Upper lobe of left lung (tissue), 6 donors: ENCODE results near the gene RPL35. TPM values are rescaled to one million over a fixed set of nuclear protein-coding genes. Genes with fewer than 3 reads are reported as not detected.

Experiments used
- ATAC-seq, 2 donors: fragments of 200-7000 bp; cut with Tn5 transposase; one replicate each; pipeline ENCODE4 v1.9.1; 2022; ENCODE audit warnings: mild to moderate bottlenecking in 2 of 2, moderate library complexity in 2 of 2; ENCODE audit not compliant: low FRiP score in 2 of 2
- DNase-seq, 2 donors: peaks; one replicate each; pipeline ENCODE4 v3.0.0-alpha.2; 2019 to 2020
- H3K27ac ChIP-seq, 4 donors: fragments of 200-600 bp; sonication (generic); one replicate each; pipeline ENCODE4 v1.5.1; 2016 to 2019
- H3K27me3 ChIP-seq, 4 donors: fragments of 200-600 bp; sonication (generic); one replicate each; pipeline ENCODE4 v1.5.1; 2017 to 2019
- H3K36me3 ChIP-seq, 4 donors: fragments of 200-600 bp; sonication (generic); one replicate each; pipeline ENCODE4 v1.5.1; 2016 to 2019
- H3K4me1 ChIP-seq, 4 donors: fragments of 200-600 bp; sonication (generic); one replicate each; pipeline ENCODE4 v1.5.1; 2018 to 2019
- H3K4me3 ChIP-seq, 4 donors: fragments of 200-600 bp; sonication (generic); one replicate each; pipeline ENCODE4 v1.5.1; 2017 to 2019; ENCODE audit warnings: mild to moderate bottlenecking in 2 of 4, moderate library complexity in 1 of 4
- H3K9me3 ChIP-seq, 4 donors: fragments of 200-600 bp; sonication (generic); one replicate each; pipeline ENCODE4 v1.5.1; 2018 to 2019
- CTCF ChIP-seq, 6 experiments: fragments of 450-650 bp in 4 of 6; fragments of 200-600 bp in 2 of 6; sonication (generic) in 2 of 6; IDR thresholded peaks; one replicate each; pipeline ENCODE4 v1.5.1; 2016 to 2019; ENCODE audit warnings: antibody characterized with exemption in 6 of 6
- EP300 ChIP-seq, 4 donors: sonication (generic); formaldehyde crosslinking; IDR thresholded peaks; one replicate each; pipeline ENCODE4 v1.5.1; 2017; ENCODE audit warnings: antibody characterized with exemption in 4 of 4, control low read depth in 2 of 4
- POLR2A ChIP-seq, 4 donors: fragments of 450-650 bp; IDR thresholded peaks; one replicate each; pipeline ENCODE4 v1.5.1; 2016 to 2017; ENCODE audit warnings: antibody characterized with exemption in 4 of 4, mild to moderate bottlenecking in 2 of 4
- POLR2AphosphoS5 ChIP-seq, 2 donors: sonication (generic); formaldehyde crosslinking; IDR thresholded peaks; one replicate each; pipeline ENCODE4 v1.5.1; 2017; ENCODE audit warnings: antibody characterized with exemption in 2 of 2
- WGBS, 2 donors: methylation state at CpG; one replicate each; pipeline ENCODE4 v1.1.5; 2017 to 2018; 5-methylcytosine and 5-hydroxymethylcytosine counted together
- total RNA-seq, 6 donors: library from RNA; depleted of rRNA in 4 of 6; stranded (reverse); fragments of >200 nt in 4 of 6; gene quantifications; one replicate each; pipeline versions ENCODE4 v1.1.0 to v1.2.1, GENCODE V29; 2016 to 2021
- donor health status: DM: no; HTN: no; CAD: no; lungs with moderate emphysema.
- donor health status: DM: no; HTN: yes; CAD: no; lungs with severe emphysema.

Gene RPL35
- total RNA-seq, 6 donors from 2014 or later, result 646 to 1,381 (median 944) TPM

DNA sequence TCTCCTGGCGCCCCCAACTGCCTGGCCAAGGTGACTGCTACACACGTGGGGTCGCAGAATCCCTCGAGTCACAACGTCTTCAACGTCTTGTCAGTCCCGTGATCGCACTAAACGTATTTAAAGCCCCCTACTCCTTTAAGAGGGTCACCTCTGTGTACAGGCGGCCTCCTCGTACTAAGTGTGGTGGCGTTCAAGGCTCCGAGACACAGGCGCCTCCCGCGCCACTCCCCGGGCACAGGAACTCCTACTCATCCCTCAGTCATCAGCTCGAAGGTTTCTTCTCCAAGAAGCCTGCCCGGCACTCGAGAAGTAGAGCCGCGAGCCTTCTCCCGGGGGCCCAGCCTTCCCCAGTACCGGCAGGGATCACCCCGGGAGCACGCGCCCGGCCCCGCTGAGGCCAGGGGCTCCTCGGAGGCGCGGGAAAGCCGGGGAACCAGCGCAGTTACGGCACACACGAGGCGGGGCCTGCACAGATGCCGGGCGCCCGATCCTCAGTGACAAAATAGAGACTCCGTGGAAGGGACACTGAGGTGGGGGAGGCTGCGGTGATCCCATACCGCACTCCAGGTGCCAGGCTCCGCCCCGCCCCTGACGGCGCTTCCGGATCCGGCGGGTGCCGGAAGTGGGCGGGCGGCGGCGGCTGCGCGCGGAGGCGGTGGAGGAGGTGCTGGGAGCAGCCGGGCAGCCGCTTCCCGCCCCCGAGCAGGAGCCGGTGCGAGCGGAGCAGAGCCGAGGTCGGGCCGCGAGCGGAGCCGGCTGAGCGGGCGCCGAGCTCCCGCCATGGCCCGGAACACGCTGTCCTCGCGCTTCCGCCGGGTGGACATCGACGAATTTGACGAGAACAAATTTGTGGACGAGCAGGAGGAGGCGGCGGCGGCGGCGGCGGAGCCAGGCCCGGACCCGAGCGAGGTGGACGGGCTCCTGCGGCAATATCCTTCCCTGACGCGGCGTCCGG lies 7.0 kb upstream of the RPL35 start:
- Histone ChIP-seq H3K27me3 (no peaks in the 10 kb centered on the region), H3K9me3 (no peaks in the 10 kb centered on the region), H3K36me3 (peaks cover 0 to 8% (median 7%) of the 10 kb centered on the region in 4 donors), H3K4me1 (peaks cover 44 to 55% (median 50%) of the 10 kb centered on the region in 4 donors), H3K27ac (peak overlapping the region; percentile 88 to 98 (median 96)), H3K4me3 (peak overlapping the region; percentile 84 to 91 (median 86))
- DNase-seq (peak; percentile 87 to 98), ATAC-seq (peak; percentile 91 to 98)
- 0% methylated on average over 46 to 60 of the region's 101 CpGs for WGBS, 2 donors
- TF ChIP-seq EP300 (IDR thresholded peaks at IDR 0.05) (no peak), POLR2AphosphoS5 (IDR thresholded peaks at IDR 0.05) (peak; percentile 93 to 94), POLR2A (IDR thresholded peaks at IDR 0.05) (peak; percentile 25 to 96 (median 90)), CTCF (IDR thresholded peaks at IDR 0.05) (peak in 1 of 6 experiments; percentile 5)

DNA sequence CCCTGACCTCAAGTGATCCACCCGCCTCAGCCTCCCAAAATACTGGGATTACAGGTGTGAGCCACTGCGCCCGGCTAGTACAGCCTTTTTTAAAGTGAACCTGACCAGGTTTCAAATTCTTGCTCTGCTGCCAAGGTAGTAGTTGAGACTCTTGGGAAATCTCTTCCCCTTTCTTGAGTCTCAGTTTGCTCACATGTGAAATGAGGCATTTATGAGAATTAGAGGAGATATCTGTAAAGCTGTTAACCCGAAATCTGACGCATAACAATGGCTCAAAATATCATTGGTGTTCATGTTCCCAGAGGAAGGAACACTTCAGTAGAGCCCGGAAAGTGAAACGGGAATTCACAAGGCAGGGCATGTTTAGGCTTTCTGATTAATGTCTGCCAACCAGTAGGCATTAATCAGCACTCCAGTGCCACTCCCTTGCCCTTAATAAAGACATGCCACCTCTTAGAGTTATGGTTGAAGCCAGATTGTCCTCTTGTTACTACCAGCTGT lies 1.7 kb upstream of the RPL35 start:
- peak in 1 of 2 donors; percentile 52 for ATAC-seq
- peak overlapping the region; percentile 92 to 95 (median 94) for H3K27ac ChIP-seq
- H3K4me1 ChIP-seq, result peaks cover 36 to 57% (median 44%) of the 10 kb centered on the region in 4 donors
- WGBS, 2 donors, result 43 to 45% methylated on average over 7 of the region's 7 CpGs
- TF ChIP-seq EP300 (IDR thresholded peaks at IDR 0.05) (peak in 2 of 4 donors; percentile 42 to 52), POLR2A (IDR thresholded peaks at IDR 0.05) (peak in 1 of 4 donors; percentile 49), POLR2AphosphoS5 (IDR thresholded peaks at IDR 0.05) (peak in 1 of 2 donors; percentile 65), CTCF (IDR thresholded peaks at IDR 0.05) (no peak)
- peak overlapping the region in 1 of 4 donors; percentile 92 for H3K4me3 ChIP-seq
- H3K36me3 ChIP-seq, result peaks cover 10 to 27% (median 16%) of the 10 kb centered on the region in 4 donors
- no peaks in the 10 kb centered on the region for H3K27me3 ChIP-seq
- H3K9me3 ChIP-seq, result no peaks in the 10 kb centered on the region
- peak in 1 of 2 donors; percentile 69 for DNase-seq

- H3K36me3 ChIP-seq, result peaks cover 20 to 50% (median 36%) of the 10 kb centered on the region in 4 donors
- no peak for ATAC-seq
- WGBS, 2 donors, result 11 to 16% methylated on average over 9 to 12 of the region's 12 CpGs
Measured at GRCh38 chr9:124860582-124861341, 995 bp downstream of the RPL35 start.

More at GRCh38 chr9:124860582-124861341, 995 bp downstream of the RPL35 start:
- H3K4me1 ChIP-seq, result peaks cover 28 to 46% (median 34%) of the 10 kb centered on the region in 4 donors
- peak overlapping the region; percentile 92 to 95 (median 94) for H3K27ac ChIP-seq
- DNase-seq, result no peak
- peak overlapping the region; percentile 81 to 94 (median 91) for H3K4me3 ChIP-seq
- H3K9me3 ChIP-seq, result no peaks in the 10 kb centered on the region
- no peaks in the 10 kb centered on the region for H3K27me3 ChIP-seq
- TF ChIP-seq CTCF (IDR thresholded peaks at IDR 0.05) (peak in 1 of 6 experiments; percentile 7), EP300 (IDR thresholded peaks at IDR 0.05) (no peak), POLR2AphosphoS5 (IDR thresholded peaks at IDR 0.05) (no peak)
